ENCODE measurements around the gene ZDHHC14. TPM values are rescaled to one million over a fixed set of nuclear protein-coding genes. Genes with fewer than 3 reads are reported as not detected.

Gene ZDHHC14
- total RNA-seq, 2 donors from 2014 or later: 10.2 to 10.6 TPM

- H3K9me3 ChIP-seq: no peaks in the 10 kb centered on the region
- no peaks in the 10 kb centered on the region for H3K36me3 ChIP-seq (replicated peaks in 1 of 2; ENCODE audit: insufficient read depth in 1 of 2, low read depth in 2 of 2)
- peaks cover 13% of the 10 kb centered on the region for H3K4me1 ChIP-seq
- TF ChIP-seq CTCF (IDR thresholded peaks at IDR 0.05): no peak
- no peak for TF ChIP-seq POLR2A (IDR thresholded peaks at IDR 0.05)
- ATAC-seq (no peak), DNase-seq (no peak)
- intact Hi-C loops (cut with DNase I): no loop called here
- H3K4me3 ChIP-seq: no peak overlapping the region
- H3K27ac ChIP-seq: no peak overlapping the region
- WGBS, 2 donors: 91 to 95% methylated on average over 3 of the region's 3 CpGs
- no peaks in the 10 kb centered on the region for H3K27me3 ChIP-seq
Observed at GRCh38 chr6:157483770-157484169, 102.8 kb downstream of the ZDHHC14 start.

- Histone ChIP-seq H3K4me1 (peaks cover 9% of the 10 kb centered on the region), H3K27ac (no peak overlapping the region), H3K27me3 (no peaks in the 10 kb centered on the region), H3K9me3 (no peaks in the 10 kb centered on the region), H3K4me3 (no peak overlapping the region), H3K36me3 (replicated peaks in 1 of 2; ENCODE audit: insufficient read depth in 1 of 2, low read depth in 2 of 2) (no peaks in the 10 kb centered on the region)
- TF ChIP-seq POLR2A (IDR thresholded peaks at IDR 0.05) (no peak), CTCF (IDR thresholded peaks at IDR 0.05) (no peak)
- no peak for DNase-seq
- no peak for ATAC-seq
- intact Hi-C loops (cut with DNase I): no loop called here
- 83 to 89% methylated on average over 10 of the region's 10 CpGs for WGBS, 2 donors
Observed at GRCh38 chr6:157484181-157484580, 103.2 kb downstream of the ZDHHC14 start.

- Histone ChIP-seq H3K9me3 (no peaks in the 10 kb centered on the region), H3K36me3 (replicated peaks in 1 of 2; ENCODE audit: insufficient read depth in 1 of 2, low read depth in 2 of 2) (no peaks in the 10 kb centered on the region), H3K4me1 (no peaks in the 10 kb centered on the region), H3K27me3 (no peaks in the 10 kb centered on the region), H3K4me3 (no peak overlapping the region), H3K27ac (no peak overlapping the region)
- 60 to 66% methylated on average over 5 of the region's 5 CpGs for WGBS, 2 donors
- TF ChIP-seq POLR2A (IDR thresholded peaks at IDR 0.05): no peak
- TF ChIP-seq CTCF (IDR thresholded peaks at IDR 0.05): no peak
- ATAC-seq (no peak), DNase-seq (no peak)
- intact Hi-C loops (cut with DNase I): no loop called here
Observed at GRCh38 chr6:157486572-157486971, 105.6 kb downstream of the ZDHHC14 start.

- no peak for DNase-seq
- TF ChIP-seq POLR2A (IDR thresholded peaks at IDR 0.05) (no peak), CTCF (IDR thresholded peaks at IDR 0.05) (no peak)
- WGBS, 2 donors: 86 to 88% methylated on average over 8 of the region's 8 CpGs
- intact Hi-C loops (cut with DNase I): no loop called here
- no peak overlapping the region for H3K27ac ChIP-seq
- no peaks in the 10 kb centered on the region for H3K9me3 ChIP-seq
- no peak for ATAC-seq
- H3K4me1 ChIP-seq: no peaks in the 10 kb centered on the region
- no peaks in the 10 kb centered on the region for H3K36me3 ChIP-seq (replicated peaks in 1 of 2; ENCODE audit: insufficient read depth in 1 of 2, low read depth in 2 of 2)
- H3K4me3 ChIP-seq: no peak overlapping the region
- no peaks in the 10 kb centered on the region for H3K27me3 ChIP-seq
Observed at GRCh38 chr6:157487110-157487773, 106.3 kb downstream of the ZDHHC14 start.

GRCh38 chr6:157488058-157488457, 107.1 kb downstream of the ZDHHC14 start:
- Histone ChIP-seq H3K27me3 (no peaks in the 10 kb centered on the region), H3K36me3 (replicated peaks in 1 of 2; ENCODE audit: insufficient read depth in 1 of 2, low read depth in 2 of 2) (no peaks in the 10 kb centered on the region), H3K4me1 (no peaks in the 10 kb centered on the region), H3K9me3 (no peaks in the 10 kb centered on the region), H3K4me3 (no peak overlapping the region), H3K27ac (no peak overlapping the region)
- ATAC-seq: no peak
- no peak for DNase-seq
- 73 to 76% methylated on average over 9 to 10 of the region's 10 CpGs for WGBS, 2 donors
- intact Hi-C loops (cut with DNase I): no loop called here
- TF ChIP-seq CTCF (IDR thresholded peaks at IDR 0.05): no peak
- TF ChIP-seq POLR2A (IDR thresholded peaks at IDR 0.05): no peak

All from body of pancreas (tissue), 4 donors.